ENCODE results near the gene KRTAP5-10.
A peak's percentile ranks its signal among the peaks of the same experiment; 100 is the strongest.
"Not testable (repeated sequence)": the region's sequence is repeated elsewhere in the genome, so short reads cannot be mapped to it uniquely, and the experiment has no call there.

KRTAP5-10 gene

GRCh38 chr11:71537977-71538665 is 27.2 kb upstream of the KRTAP5-10 start, which contains the start of gene KRTAP5-8:
Gene KRTAP5-8 (plus strand): TSS chr11:71538025. CDS start chr11:71538056, 31 bp downstream.
- H3K27me3 Mint-ChIP-seq; intact Hi-C loops (cut with micrococcal nuclease); H3K4me3 Mint-ChIP-seq; H3K27ac Mint-ChIP-seq; H3K36me3 Mint-ChIP-seq (ENCODE audit: low read depth); H3K4me1 Mint-ChIP-seq (ENCODE audit: low read depth): not testable (repeated sequence)
- H3K9me3 Mint-ChIP-seq: peaks cover 16% of the 10 kb centered on the region

GRCh38 chr11:71538666-71538990 is 26.7 kb upstream of the KRTAP5-10 start:
- H3K36me3 Mint-ChIP-seq (ENCODE audit: low read depth): no peaks in the 10 kb centered on the region
- no peak overlapping the region for H3K27ac Mint-ChIP-seq
- no peak overlapping the region for H3K4me3 Mint-ChIP-seq
- H3K9me3 Mint-ChIP-seq: peaks cover 16% of the 10 kb centered on the region
- H3K27me3 Mint-ChIP-seq: no peaks in the 10 kb centered on the region
- intact Hi-C loops (cut with micrococcal nuclease): no loop called here
- peaks cover 10% of the 10 kb centered on the region for H3K4me1 Mint-ChIP-seq (ENCODE audit: low read depth)

DNA sequence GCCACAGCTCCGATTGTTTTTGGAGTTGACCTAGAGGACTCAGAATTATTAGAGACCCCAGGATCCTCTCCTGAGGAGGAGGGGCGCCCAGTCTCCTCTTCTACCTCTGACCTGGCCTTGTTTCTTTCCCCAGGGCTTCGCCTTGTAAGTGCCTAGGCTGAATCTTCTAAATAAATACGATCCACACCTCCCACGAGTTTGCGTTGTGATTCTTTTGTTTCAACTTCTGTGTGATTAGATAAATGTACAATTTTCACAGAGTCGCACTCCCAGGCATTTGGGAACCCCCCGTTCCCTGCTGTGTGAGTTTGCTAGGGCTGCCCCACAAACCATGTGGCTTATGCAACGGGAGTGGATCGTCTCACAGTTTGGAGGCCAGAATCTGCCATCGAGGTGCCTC is 26.3 kb upstream of the KRTAP5-10 start:
- intact Hi-C loops (cut with micrococcal nuclease): no loop called here
- Mint-ChIP-seq H3K27ac (no peak overlapping the region), H3K4me1 (ENCODE audit: low read depth) (peaks cover 13% of the 10 kb centered on the region), H3K4me3 (no peak overlapping the region), H3K9me3 (peaks cover 16% of the 10 kb centered on the region), H3K27me3 (no peaks in the 10 kb centered on the region), H3K36me3 (ENCODE audit: low read depth) (no peaks in the 10 kb centered on the region)

GRCh38 chr11:71539971-71540370 is 25.4 kb upstream of the KRTAP5-10 start:
- H3K27me3 Mint-ChIP-seq; H3K27ac Mint-ChIP-seq; H3K36me3 Mint-ChIP-seq (ENCODE audit: low read depth); intact Hi-C loops (cut with micrococcal nuclease); H3K4me3 Mint-ChIP-seq: not testable (repeated sequence)
- Mint-ChIP-seq H3K9me3 (peaks cover 16% of the 10 kb centered on the region), H3K4me1 (ENCODE audit: low read depth) (peaks cover 19% of the 10 kb centered on the region)

GRCh38 chr11:71540521-71541304 is 24.6 kb upstream of the KRTAP5-10 start:
- peaks cover 19% of the 10 kb centered on the region for H3K4me1 Mint-ChIP-seq (ENCODE audit: low read depth)
- H3K27ac Mint-ChIP-seq; intact Hi-C loops (cut with micrococcal nuclease); H3K27me3 Mint-ChIP-seq; H3K36me3 Mint-ChIP-seq (ENCODE audit: low read depth); H3K4me3 Mint-ChIP-seq: not testable (repeated sequence)
- H3K9me3 Mint-ChIP-seq: peaks cover 17% of the 10 kb centered on the region

- H3K36me3 Mint-ChIP-seq (ENCODE audit: low read depth): no peaks in the 10 kb centered on the region
- peaks cover 4% of the 10 kb centered on the region for H3K27me3 Mint-ChIP-seq
- no peak overlapping the region for H3K27ac Mint-ChIP-seq
- intact Hi-C loops (cut with micrococcal nuclease): no loop called here
- H3K4me1 Mint-ChIP-seq (ENCODE audit: low read depth): peaks cover 19% of the 10 kb centered on the region
- no peak overlapping the region for H3K4me3 Mint-ChIP-seq
- H3K9me3 Mint-ChIP-seq: peaks cover 29% of the 10 kb centered on the region
Measured at GRCh38 chr11:71542382-71542781, 23.0 kb upstream of the KRTAP5-10 start.

- Mint-ChIP-seq H3K27me3 (peaks cover 10% of the 10 kb centered on the region), H3K36me3 (ENCODE audit: low read depth) (no peaks in the 10 kb centered on the region), H3K9me3 (peaks cover 29% of the 10 kb centered on the region), H3K4me1 (ENCODE audit: low read depth) (peaks cover 25% of the 10 kb centered on the region), H3K27ac (peak overlapping the region; percentile 41), H3K4me3 (peak overlapping the region; percentile 36)
- intact Hi-C loops (cut with micrococcal nuclease): no loop called here
Measured at GRCh38 chr11:71542879-71543777, 22.2 kb upstream of the KRTAP5-10 start.

DNA sequence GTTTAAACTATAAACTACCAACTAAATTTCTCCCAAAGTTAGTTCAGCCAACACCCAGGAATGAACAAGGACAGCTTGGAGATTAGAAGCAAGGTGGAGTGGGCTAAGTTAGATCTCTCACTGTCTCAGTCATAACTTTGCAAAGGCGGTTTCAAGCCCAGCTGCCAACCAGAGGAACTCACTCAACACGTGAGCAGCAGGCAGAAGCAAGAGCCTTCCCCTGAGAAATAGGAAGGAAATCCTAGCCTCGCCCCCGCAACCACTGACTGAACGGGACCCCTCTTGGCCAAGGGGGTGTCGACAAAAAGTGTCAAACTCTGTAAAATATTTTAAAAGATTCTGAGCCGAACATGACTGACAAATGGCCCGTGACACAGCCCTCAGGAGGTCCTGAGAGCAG is 21.5 kb upstream of the KRTAP5-10 start:
- Mint-ChIP-seq H3K27me3 (peaks cover 17% of the 10 kb centered on the region), H3K36me3 (ENCODE audit: low read depth) (no peaks in the 10 kb centered on the region), H3K9me3 (peaks cover 29% of the 10 kb centered on the region), H3K27ac (peak overlapping the region; percentile 41), H3K4me1 (ENCODE audit: low read depth) (peaks cover 33% of the 10 kb centered on the region), H3K4me3 (no peak overlapping the region)
- intact Hi-C loops (cut with micrococcal nuclease): no loop called here

DNA sequence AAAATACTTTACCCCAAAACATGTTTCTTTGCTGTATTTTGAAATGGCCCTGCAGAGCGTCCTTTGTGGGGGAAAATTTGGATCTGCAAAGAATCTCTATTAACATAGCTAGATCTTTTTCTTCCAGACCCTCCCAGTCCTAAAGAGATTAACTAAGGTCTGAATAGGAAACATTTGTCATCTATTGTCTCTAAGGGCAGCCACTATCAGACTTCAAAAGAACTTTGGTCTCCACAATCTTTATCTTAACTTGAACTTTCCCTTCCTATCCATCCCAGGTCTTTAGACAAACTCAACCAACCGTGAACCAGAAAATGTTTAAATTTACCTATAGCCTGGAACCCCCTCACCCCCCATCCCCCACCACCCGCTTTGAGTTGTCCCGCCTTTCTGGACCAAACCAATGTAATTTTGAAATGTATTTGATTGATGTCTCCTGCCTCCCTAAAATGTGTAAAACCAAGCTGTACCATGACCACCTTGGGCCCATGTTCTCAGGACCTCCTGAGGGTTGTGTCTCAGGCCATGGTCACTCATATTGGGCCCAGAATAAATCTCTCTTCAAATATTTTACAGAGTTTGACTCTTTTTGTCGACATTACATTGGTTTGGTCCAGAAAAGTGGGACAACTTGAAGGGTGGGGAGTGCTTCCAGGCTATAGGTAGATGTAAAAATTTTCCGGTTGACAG is 20.7 kb upstream of the KRTAP5-10 start:
- H3K27ac Mint-ChIP-seq: no peak overlapping the region
- H3K9me3 Mint-ChIP-seq: peaks cover 29% of the 10 kb centered on the region
- H3K4me1 Mint-ChIP-seq (ENCODE audit: low read depth): peaks cover 41% of the 10 kb centered on the region
- intact Hi-C loops (cut with micrococcal nuclease): no loop called here
- H3K27me3 Mint-ChIP-seq: peaks cover 25% of the 10 kb centered on the region
- H3K4me3 Mint-ChIP-seq: no peak overlapping the region
- H3K36me3 Mint-ChIP-seq (ENCODE audit: low read depth): no peaks in the 10 kb centered on the region

GRCh38 chr11:71545405-71545966 is 19.9 kb upstream of the KRTAP5-10 start:
- peaks cover 33% of the 10 kb centered on the region for H3K27me3 Mint-ChIP-seq
- intact Hi-C loops (cut with micrococcal nuclease): no loop called here
- H3K4me3 Mint-ChIP-seq: no peak overlapping the region

DNA sequence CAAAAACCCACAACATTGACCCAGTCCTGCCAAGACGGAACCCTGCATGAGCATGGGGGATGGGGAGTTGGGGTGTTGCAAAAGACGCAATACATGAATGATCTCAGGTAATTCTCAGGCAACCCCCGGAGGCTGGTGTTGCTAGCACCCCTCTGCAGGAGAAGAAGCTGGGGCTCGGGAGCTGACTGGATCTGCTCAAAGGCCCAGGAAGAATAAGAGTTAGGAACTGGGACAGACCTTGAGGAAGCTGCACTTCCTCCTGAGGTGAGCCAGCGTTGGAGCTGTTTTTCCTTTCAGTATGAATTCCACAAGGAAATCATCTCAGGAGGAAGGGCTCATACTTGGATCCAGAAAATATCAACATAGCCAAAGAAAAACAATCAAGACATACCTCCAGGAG is 17.2 kb upstream of the KRTAP5-10 start, which contains the start of gene KRTAP5-9:
TSS of gene KRTAP5-9 (plus strand) at position 301 of the 400 bp plus-strand sequence. CDS start 238 bp downstream, outside the sequence.
- intact Hi-C loops (cut with micrococcal nuclease): no loop called here
- Mint-ChIP-seq H3K27me3 (peaks cover 33% of the 10 kb centered on the region), H3K4me1 (ENCODE audit: low read depth) (peaks cover 54% of the 10 kb centered on the region), H3K9me3 (peaks cover 13% of the 10 kb centered on the region), H3K4me3 (no peak within 1 kb of the TSS), H3K36me3 (ENCODE audit: low read depth) (no peaks in the 10 kb centered on the region), H3K27ac (no peak within 1 kb of the TSS)

More at GRCh38 chr11:71545405-71545966, 19.9 kb upstream of the KRTAP5-10 start:
- Mint-ChIP-seq H3K36me3 (ENCODE audit: low read depth) (no peaks in the 10 kb centered on the region), H3K27ac (no peak overlapping the region), H3K9me3 (peaks cover 26% of the 10 kb centered on the region), H3K4me1 (ENCODE audit: low read depth) (peaks cover 48% of the 10 kb centered on the region)

GRCh38 chr11:71548716-71549151 is 16.6 kb upstream of the KRTAP5-10 start:
- H3K27me3 Mint-ChIP-seq: peaks cover 33% of the 10 kb centered on the region
- no peaks in the 10 kb centered on the region for H3K36me3 Mint-ChIP-seq (ENCODE audit: low read depth)
- no peak overlapping the region for H3K27ac Mint-ChIP-seq
- H3K4me3 Mint-ChIP-seq: no peak overlapping the region
- peaks cover 13% of the 10 kb centered on the region for H3K9me3 Mint-ChIP-seq
- intact Hi-C loops (cut with micrococcal nuclease): no loop called here
- peaks cover 48% of the 10 kb centered on the region for H3K4me1 Mint-ChIP-seq (ENCODE audit: low read depth)

DNA sequence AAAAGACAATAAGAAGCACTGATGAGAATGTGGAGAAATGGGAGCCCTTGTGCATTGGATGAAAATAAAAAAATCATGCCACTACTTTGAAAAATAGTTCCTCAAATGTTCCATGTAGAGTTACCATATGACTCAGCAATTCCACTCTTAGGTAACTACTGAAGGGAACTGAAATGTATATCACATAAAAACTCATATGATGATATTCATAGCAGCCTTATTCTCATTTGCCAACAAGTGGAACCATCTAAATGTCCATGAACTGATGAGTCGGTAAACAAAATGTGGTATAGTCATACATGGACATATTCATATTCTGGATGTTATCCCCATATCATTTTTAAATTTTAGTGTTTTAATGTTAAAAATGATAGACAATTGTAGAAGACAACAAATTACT is 13.7 kb upstream of the KRTAP5-10 start:
- Mint-ChIP-seq H3K4me1 (ENCODE audit: low read depth) (peaks cover 39% of the 10 kb centered on the region), H3K36me3 (ENCODE audit: low read depth) (no peaks in the 10 kb centered on the region), H3K9me3 (peaks cover 1% of the 10 kb centered on the region), H3K27me3 (peaks cover 30% of the 10 kb centered on the region), H3K4me3 (no peak overlapping the region), H3K27ac (no peak overlapping the region)
- intact Hi-C loops (cut with micrococcal nuclease): no loop called here

Data from dendritic cell treated with granulocyte-macrophage colony-stimulating factor and Interleukin-4, amounts not matched to agents 40 ng/mL and 50 ng/mL, for 4 days (primary cell).